Keratinocyte (primary cell): ENCODE measurements around the gene LTBP2. TPM values are rescaled to one million over a fixed set of nuclear protein-coding genes. Genes with fewer than 3 reads are reported as not detected.

Source experiments
- DNase-seq: peaks from one replicate; pipeline ENCODE4 v3.0.0-alpha.2; 2011; ENCODE audit warnings: low read depth, missing footprints, low spot score
- FAIRE-seq: peaks from 2 replicates; lab custom pipeline; 2011; peaks lifted over from hg19 to GRCh38; lab: Jason Lieb, UNC
- H2AFZ ChIP-seq: 2 replicates; pipeline ENCODE4 v1.6.0; 2012; ENCODE audit warnings: low read length, control low read depth, inconsistent platforms; ENCODE audit not compliant: control insufficient read depth
- H3K27ac ChIP-seq: 2 replicates; pipeline ENCODE4 v1.5.1; 2011; ENCODE audit warnings: low read length; ENCODE audit not compliant: control insufficient read depth, insufficient read depth
- H3K27me3 ChIP-seq: 3 replicates; pipeline ENCODE4 v1.6.0; 2011; ENCODE audit warnings: low read length; ENCODE audit not compliant: control insufficient read depth, insufficient read depth; ENCODE audit errors: extremely low read depth
- H3K36me3 ChIP-seq, 2 experiments: 2 replicates in 1 of 2; 3 replicates in 1 of 2; pipeline ENCODE4 v1.5.1; 2011; ENCODE audit warnings: low read length in 2 of 2, mild to moderate bottlenecking in 1 of 2; ENCODE audit not compliant: control insufficient read depth in 2 of 2, insufficient read depth in 2 of 2; ENCODE audit errors: extremely low read depth in 1 of 2
- H3K4me1 ChIP-seq: 3 replicates; pipeline ENCODE4 v1.5.1; 2011; ENCODE audit warnings: low read length; ENCODE audit not compliant: control insufficient read depth, insufficient read depth; ENCODE audit errors: extremely low read depth
- H3K4me2 ChIP-seq: 3 replicates; pipeline ENCODE4 v1.6.0; 2011; ENCODE audit warnings: low read depth, low read length; ENCODE audit not compliant: control insufficient read depth, insufficient read depth; ENCODE audit errors: extremely low read depth
- H3K4me3 ChIP-seq, 3 experiments: fragments of 200-600 bp in 1 of 3; sonication (generic) in 1 of 3; 2 replicates in 2 of 3; 3 replicates in 1 of 3; pipeline ENCODE4 v1.5.1; 2011 to 2016; ENCODE audit warnings: low read length in 3 of 3, mild to moderate bottlenecking in 3 of 3, control low read depth in 2 of 3, inconsistent platforms in 1 of 3, low read depth in 1 of 3, mixed read lengths in 1 of 3, mixed run types in 1 of 3, moderate library complexity in 1 of 3; ENCODE audit not compliant: control insufficient read depth in 2 of 3, insufficient read depth in 2 of 3; ENCODE audit errors: extremely low read depth in 1 of 3
- H3K79me2 ChIP-seq: 2 replicates; pipeline ENCODE4 v1.6.0; 2012; ENCODE audit warnings: low read length; ENCODE audit not compliant: control insufficient read depth, insufficient read depth
- H3K9ac ChIP-seq: 3 replicates; pipeline ENCODE4 v1.6.0; 2011; ENCODE audit warnings: low read length; ENCODE audit not compliant: control insufficient read depth, insufficient read depth; ENCODE audit errors: extremely low read depth
- H3K9me1 ChIP-seq: 3 replicates; pipeline ENCODE4 v1.6.0; 2011; ENCODE audit warnings: low read length; ENCODE audit not compliant: control insufficient read depth, insufficient read depth; ENCODE audit errors: extremely low read depth
- H3K9me3 ChIP-seq: 2 replicates; pipeline ENCODE4 v1.5.1; 2012; ENCODE audit warnings: low read depth, low read length; ENCODE audit not compliant: control insufficient read depth
- H4K20me1 ChIP-seq: 3 replicates; pipeline ENCODE4 v1.6.0; 2011; ENCODE audit warnings: low read length; ENCODE audit not compliant: control insufficient read depth, insufficient read depth; ENCODE audit errors: extremely low read depth
- EZH2 ChIP-seq: IDR thresholded peaks from one replicate; pipeline ENCODE4 v1.6.1; 2012; ENCODE audit warnings: inconsistent platforms, mild to moderate bottlenecking, low read length, moderate library complexity
- dilution Hi-C: fragments of 300-500 bp; cut with MboI; formaldehyde crosslinking; loops from one replicate; pipeline ENCODE4 v1.7.0; 2020; ENCODE audit warnings: low sequenced_read_pairs; ENCODE audit not compliant: extremely low pct_ligation_motif_present
- polyA plus RNA-seq, 5 experiments: library from polyadenylated mRNA; depleted of rRNA in 3 of 5; stranded (reverse) in 3 of 5; stranded (forward) in 1 of 5; unstranded in 1 of 5; fragments of >200 nt; gene quantifications; 1 replicate in 1 of 5; 2 replicates in 3 of 5; 3 replicates in 1 of 5; pipeline versions ENCODE4 v1.2.1 to v1.2.3, GENCODE V29; 2011 to 2012; ENCODE audit warnings: missing spikeins in 2 of 5, low read depth in 1 of 5, low replicate concordance in 1 of 5
- TF ChIP-seq, protein P1 (sequence below), 3 experiments: IDR thresholded peaks in 1 of 3; conservative IDR thresholded peaks in 1 of 3; optimal IDR thresholded peaks in 1 of 3; 2 replicates in 2 of 3; 3 replicates in 1 of 3; pipeline versions ENCODE3 to v1.5.1; 2011; ENCODE audit warnings: low read length in 3 of 3, mild to moderate bottlenecking in 3 of 3, moderate library complexity in 2 of 3, control low read depth in 1 of 3, inconsistent platforms in 1 of 3; ENCODE audit not compliant: insufficient read depth in 2 of 3; ENCODE audit errors: extremely low read depth in 1 of 3

The LTBP2 gene
- polyA plus RNA-seq, 1 donor (not counting 4 experiments of a cell fraction or from before 2014, with no cell fraction given): 23.9 TPM

DNA sequence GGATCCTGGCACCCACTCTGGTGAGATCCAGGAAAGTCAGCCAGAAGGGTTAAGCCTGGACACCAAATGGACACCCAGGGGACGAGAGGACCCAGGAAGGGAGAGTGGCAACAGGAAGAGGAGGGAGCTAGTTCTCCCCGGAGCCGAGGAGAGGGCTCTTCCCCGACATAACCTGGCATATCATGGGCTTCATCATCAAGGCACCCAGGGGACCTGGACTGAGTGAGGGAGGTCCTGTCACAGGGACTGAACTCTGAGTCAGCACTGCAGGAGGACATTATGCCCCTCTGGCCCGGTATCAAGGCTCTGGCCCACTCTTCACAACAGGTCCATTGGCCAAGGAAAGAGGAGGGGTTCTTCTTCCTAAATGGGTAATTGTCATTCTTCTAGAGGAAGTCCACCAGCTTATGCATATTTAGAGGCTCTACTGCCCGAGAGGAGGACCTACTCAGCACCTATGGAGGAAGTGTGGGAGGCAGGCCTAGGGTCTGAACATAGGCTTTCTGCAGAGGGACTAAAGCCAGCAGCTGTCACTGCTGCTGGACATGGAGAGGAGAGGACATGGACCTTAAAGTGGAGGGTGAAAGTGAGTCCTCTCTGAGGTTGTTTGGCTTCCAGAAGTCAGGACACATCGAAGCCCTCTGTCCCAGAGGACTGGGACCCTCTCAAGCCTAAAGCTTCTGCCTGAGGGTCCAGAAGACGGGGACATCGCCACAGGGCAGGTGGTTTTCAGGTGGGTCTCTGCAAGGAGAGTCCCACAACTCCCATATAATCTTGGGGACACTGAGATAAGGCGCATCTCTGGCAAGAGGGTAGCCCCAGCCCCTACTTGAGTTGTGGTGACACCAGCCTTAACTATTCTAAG, 99.8 kb downstream of the LTBP2 start:
- H3K4me1 ChIP-seq: peaks cover 15% of the 10 kb centered on the region
- no peak overlapping the region for H3K27ac ChIP-seq
- no peak for DNase-seq
- H3K36me3 ChIP-seq: peaks cover 57% of the 10 kb centered on the region in 2 experiments
- FAIRE-seq: no peak
- H3K9me3 ChIP-seq: no peaks in the 10 kb centered on the region
- no peaks in the 10 kb centered on the region for H4K20me1 ChIP-seq
- no peak for TF ChIP-seq EZH2
- TF ChIP-seq, protein P1, sequence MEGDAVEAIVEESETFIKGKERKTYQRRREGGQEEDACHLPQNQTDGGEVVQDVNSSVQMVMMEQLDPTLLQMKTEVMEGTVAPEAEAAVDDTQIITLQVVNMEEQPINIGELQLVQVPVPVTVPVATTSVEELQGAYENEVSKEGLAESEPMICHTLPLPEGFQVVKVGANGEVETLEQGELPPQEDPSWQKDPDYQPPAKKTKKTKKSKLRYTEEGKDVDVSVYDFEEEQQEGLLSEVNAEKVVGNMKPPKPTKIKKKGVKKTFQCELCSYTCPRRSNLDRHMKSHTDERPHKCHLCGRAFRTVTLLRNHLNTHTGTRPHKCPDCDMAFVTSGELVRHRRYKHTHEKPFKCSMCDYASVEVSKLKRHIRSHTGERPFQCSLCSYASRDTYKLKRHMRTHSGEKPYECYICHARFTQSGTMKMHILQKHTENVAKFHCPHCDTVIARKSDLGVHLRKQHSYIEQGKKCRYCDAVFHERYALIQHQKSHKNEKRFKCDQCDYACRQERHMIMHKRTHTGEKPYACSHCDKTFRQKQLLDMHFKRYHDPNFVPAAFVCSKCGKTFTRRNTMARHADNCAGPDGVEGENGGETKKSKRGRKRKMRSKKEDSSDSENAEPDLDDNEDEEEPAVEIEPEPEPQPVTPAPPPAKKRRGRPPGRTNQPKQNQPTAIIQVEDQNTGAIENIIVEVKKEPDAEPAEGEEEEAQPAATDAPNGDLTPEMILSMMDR (optimal IDR thresholded peaks at IDR 0.05 in 1 of 3, IDR thresholded peaks at IDR 0.05 in 1 of 3, conservative IDR thresholded peaks at IDR 0.05 in 1 of 3; ENCODE audit: extremely low read depth in 1 of 3, insufficient read depth in 2 of 3, low read length in 3 of 3): no peak
- H3K4me2 ChIP-seq: no peak overlapping the region
- H3K9me1 ChIP-seq: no peaks in the 10 kb centered on the region
- no peak overlapping the region for H3K4me3 ChIP-seq
- no peaks in the 10 kb centered on the region for H3K27me3 ChIP-seq
- dilution Hi-C loops: no loop called here
- H2AFZ ChIP-seq: no peak overlapping the region
- no peaks in the 10 kb centered on the region for H3K79me2 ChIP-seq
- H3K9ac ChIP-seq: no peak overlapping the region

DNA sequence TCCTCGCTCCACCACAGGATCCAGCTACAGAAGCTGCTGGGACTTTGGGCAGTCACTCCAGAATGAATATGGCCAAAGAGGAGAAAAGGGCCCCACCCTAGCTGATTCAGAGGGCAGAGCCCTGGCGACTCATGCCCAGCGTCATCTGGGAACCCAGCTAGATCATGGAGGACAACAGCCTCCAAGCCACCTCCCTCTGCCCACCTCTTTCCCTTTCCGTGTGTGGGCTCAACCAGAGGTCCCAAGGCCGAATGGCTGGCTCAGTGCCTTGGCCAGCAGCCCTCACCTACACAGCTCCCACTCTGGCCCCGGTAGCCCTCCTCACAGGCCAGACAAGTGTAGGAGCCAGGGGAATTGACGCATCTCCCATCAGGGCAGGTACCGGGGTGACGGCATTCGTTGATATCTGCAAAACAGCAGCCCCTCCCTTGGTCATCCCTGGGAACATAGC, 101.1 kb downstream of the LTBP2 start:
- dilution Hi-C loops: no loop called here
- H3K79me2 ChIP-seq: no peaks in the 10 kb centered on the region
- no peaks in the 10 kb centered on the region for H3K9me1 ChIP-seq
- FAIRE-seq: no peak
- peaks cover 11% of the 10 kb centered on the region for H3K4me1 ChIP-seq
- TF ChIP-seq, protein P1 (optimal IDR thresholded peaks at IDR 0.05 in 1 of 3, IDR thresholded peaks at IDR 0.05 in 1 of 3, conservative IDR thresholded peaks at IDR 0.05 in 1 of 3; ENCODE audit: extremely low read depth in 1 of 3, insufficient read depth in 2 of 3, low read length in 3 of 3): no peak
- TF ChIP-seq EZH2: no peak
- no peak for DNase-seq
- H3K27ac ChIP-seq: peak overlapping the region; percentile 23
- no peak overlapping the region for H3K4me3 ChIP-seq
- H3K9ac ChIP-seq: peak overlapping the region; percentile 4
- no peaks in the 10 kb centered on the region for H3K9me3 ChIP-seq
- no peak overlapping the region for H3K4me2 ChIP-seq
- no peak overlapping the region for H2AFZ ChIP-seq
- H3K36me3 ChIP-seq: peaks cover 61 to 66% of the 10 kb centered on the region in 2 experiments
- no peaks in the 10 kb centered on the region for H3K27me3 ChIP-seq
- H4K20me1 ChIP-seq: no peaks in the 10 kb centered on the region
